ENCODE data around the gene TOM1. TPM values are rescaled to one million over a fixed set of nuclear protein-coding genes. Genes with fewer than 3 reads are reported as not detected.
A peak's percentile ranks its signal among the peaks of the same experiment; 100 is the strongest.
"Not testable (repeated sequence)": the region's sequence is repeated elsewhere in the genome, so short reads cannot be mapped to it uniquely, and the experiment has no call there.

Gene TOM1
- total RNA-seq, 6 donors from 2014 or later = 79.2 to 194 (median 94.6) TPM

GRCh38 chr22:35394810-35395563 is 95.3 kb downstream of the TOM1 start:
- no peak overlapping the region for H3K27ac ChIP-seq
- WGBS, 2 donors = 92 to 97% methylated on average over 5 of the region's 5 CpGs
- no peaks in the 10 kb centered on the region for H3K9me3 ChIP-seq
- H3K36me3 ChIP-seq = peaks cover 0 to 25% (median 14%) of the 10 kb centered on the region in 4 donors
- no peak for TF ChIP-seq CTCF (IDR thresholded peaks at IDR 0.05)
- H3K4me3 ChIP-seq = no peak overlapping the region
- ATAC-seq (ENCODE audit: low FRiP score in 2 of 2) = no peak
- no peaks in the 10 kb centered on the region for H3K27me3 ChIP-seq
- DNase-seq = no peak
- peaks cover 0 to 10% (median 3%) of the 10 kb centered on the region in 4 donors for H3K4me1 ChIP-seq

GRCh38 chr22:35396622-35397021 is 96.9 kb downstream of the TOM1 start:
- H3K4me3 ChIP-seq, H3K27me3 ChIP-seq, DNase-seq, H3K9me3 ChIP-seq: not testable (repeated sequence)
- ATAC-seq (ENCODE audit: low FRiP score in 2 of 2) = peak in 1 of 2 donors; percentile 37
- Histone ChIP-seq H3K4me1 (peaks cover 10 to 21% (median 13%) of the 10 kb centered on the region in 4 donors), H3K27ac (peak overlapping the region in 2 of 4 donors; percentile 46 to 67), H3K36me3 (peaks cover 0 to 15% (median 8%) of the 10 kb centered on the region in 4 donors)
- 59 to 61% methylated on average over 6 of the region's 6 CpGs for WGBS, 2 donors

DNA sequence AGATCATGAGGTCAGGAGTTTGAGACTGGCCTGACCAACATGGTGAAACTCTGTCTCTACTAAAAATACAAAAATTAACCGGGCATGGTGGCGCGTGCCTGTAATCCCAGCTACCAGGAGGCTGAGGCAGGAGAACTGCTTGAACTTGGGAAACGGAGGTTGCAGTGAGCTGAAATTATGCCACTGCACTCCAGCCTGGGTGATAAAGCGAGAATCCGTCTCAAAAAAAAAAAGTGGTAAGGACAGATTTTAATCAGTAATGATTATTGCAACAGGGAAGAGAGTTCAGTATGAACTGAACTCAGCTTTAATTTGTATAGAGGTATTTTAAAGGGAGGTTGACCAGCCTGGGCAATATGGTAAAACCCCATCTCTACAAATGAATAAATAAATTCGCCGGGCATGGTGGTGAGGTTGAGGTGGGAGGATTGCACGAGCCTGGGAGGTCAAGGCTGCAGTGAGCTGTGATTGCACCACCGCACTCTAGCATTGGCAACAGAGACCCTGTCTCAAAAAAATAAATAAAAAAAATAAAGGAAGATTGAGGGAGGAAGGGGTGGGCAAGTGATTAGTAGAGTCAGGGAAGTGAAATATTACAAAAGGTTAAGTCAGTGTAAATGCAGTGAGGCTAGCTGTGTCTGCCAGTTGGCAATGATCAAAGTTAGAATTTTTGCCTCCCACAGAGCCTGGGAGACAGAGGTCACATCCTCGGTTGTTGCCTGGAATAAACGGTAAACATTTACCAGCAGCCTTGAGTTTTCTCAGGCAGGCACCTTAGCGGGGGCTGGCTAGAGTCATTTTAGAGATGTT is 97.6 kb downstream of the TOM1 start:
- ATAC-seq (ENCODE audit: low FRiP score in 2 of 2) = no peak
- Histone ChIP-seq H3K4me3 (no peak overlapping the region), H3K9me3 (no peaks in the 10 kb centered on the region), H3K4me1 (peaks cover 10 to 21% (median 13%) of the 10 kb centered on the region in 4 donors), H3K27ac (peak overlapping the region in 2 of 4 donors; percentile 46 to 67), H3K36me3 (peaks cover 0 to 14% (median 8%) of the 10 kb centered on the region in 4 donors), H3K27me3 (no peaks in the 10 kb centered on the region)
- no peak for TF ChIP-seq POLR2AphosphoS5 (IDR thresholded peaks at IDR 0.05)
- no peak for TF ChIP-seq CTCF (IDR thresholded peaks at IDR 0.05)
- DNase-seq = no peak
- WGBS, 2 donors = 66 to 75% methylated on average over 13 of the region's 13 CpGs

Small RNAs within 50 kb of the gene (small RNA-seq; reads per million reads assigned to genes)
- 0.59 to 1.5 (median 1.4) reads per million in 4 donors for gene MIR3909
- gene MIR6069 = 0 reads per million in 4 donors

Other genes with a start within 250 kb of the TOM1 start
- gene ISX, start 233.7 kb upstream of the TOM1 start, total RNA-seq = not detected
- gene HMGXB4, start 42.4 kb upstream of the TOM1 start, total RNA-seq = 10 to 100 TPM; 15.7 to 20.9 (median 17.2) TPM
- 100 to 1,000 TPM in 1 of 6 donors, 10 to 100 TPM in 5; 22.0 to 306 (median 77.9) TPM for gene HMOX1, start 81.2 kb downstream of the TOM1 start, total RNA-seq
- 10 to 100 TPM in 5 of 6 donors, 1 to 10 TPM in 1; 9.8 to 34.4 (median 20.2) TPM for gene MCM5, start 100.2 kb downstream of the TOM1 start, total RNA-seq
- 1 to 10 TPM in 4 of 6 donors, under 1 TPM in 2; 0.49 to 4.2 (median 1.7) TPM for gene RASD2, start 240.9 kb downstream of the TOM1 start, total RNA-seq

Measured in upper lobe of left lung (tissue), 6 donors.